ENCODE results near the gene MYH10.

The MYH10 gene

DNA sequence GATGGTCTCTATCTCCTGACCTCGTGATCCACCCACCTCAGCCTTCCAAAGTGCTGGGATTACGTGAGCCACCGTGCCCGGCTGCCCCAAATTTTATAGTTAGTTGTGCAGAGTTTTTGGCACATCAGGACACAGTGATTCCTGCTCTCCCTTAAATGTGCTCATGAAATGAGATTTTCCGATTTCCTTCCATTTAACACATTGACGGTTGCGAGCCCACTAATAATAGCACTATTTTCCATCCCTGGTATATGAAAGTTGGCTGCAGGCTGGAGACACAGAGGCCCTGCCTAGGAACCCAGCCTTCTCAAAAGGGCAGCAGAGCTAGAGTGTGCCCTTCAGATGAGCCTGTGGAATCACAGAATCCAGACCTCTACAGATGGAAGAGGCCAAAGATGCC lies 17.4 kb upstream of the MYH10 start:
- DNase-seq = no peak

DNA sequence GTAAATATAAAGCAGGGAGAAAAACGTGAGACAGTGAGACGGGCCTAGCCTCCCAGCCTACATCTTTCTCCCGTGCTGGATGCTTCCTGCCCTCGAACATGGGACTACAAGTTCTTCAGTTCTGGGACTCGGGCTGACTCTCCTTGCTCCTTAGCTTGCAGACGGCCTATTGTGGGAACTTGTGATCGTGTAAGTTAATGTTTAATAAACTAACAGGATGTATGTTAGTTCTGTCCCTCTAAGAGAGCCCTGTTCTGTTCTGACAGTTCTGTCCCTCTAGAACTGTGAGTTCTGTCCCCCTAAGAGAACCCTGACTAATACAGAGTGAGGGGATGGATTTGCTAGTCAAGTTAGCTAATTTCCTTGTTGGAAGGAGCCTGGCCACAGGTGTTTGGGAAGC lies 16.7 kb upstream of the MYH10 start:
- no peak for DNase-seq

DNA sequence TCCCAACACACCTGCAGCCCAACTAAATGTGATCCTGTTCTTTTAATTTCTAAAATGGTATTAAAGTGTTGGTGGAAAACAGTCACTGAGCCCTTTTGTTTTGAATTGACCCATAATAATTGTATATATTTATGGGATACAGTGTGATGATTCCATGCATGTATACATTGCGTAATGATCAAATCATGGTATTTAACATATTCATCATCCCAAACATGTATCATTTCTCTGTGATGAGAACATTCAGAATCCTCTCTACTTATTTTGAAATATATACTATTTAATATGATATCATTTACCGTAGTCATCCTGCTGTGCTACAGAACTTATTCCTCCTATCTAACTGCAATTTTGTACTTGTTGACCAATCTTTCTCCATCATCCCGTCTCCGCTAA lies 14.0 kb upstream of the MYH10 start:
- DNase-seq = no peak

DNA sequence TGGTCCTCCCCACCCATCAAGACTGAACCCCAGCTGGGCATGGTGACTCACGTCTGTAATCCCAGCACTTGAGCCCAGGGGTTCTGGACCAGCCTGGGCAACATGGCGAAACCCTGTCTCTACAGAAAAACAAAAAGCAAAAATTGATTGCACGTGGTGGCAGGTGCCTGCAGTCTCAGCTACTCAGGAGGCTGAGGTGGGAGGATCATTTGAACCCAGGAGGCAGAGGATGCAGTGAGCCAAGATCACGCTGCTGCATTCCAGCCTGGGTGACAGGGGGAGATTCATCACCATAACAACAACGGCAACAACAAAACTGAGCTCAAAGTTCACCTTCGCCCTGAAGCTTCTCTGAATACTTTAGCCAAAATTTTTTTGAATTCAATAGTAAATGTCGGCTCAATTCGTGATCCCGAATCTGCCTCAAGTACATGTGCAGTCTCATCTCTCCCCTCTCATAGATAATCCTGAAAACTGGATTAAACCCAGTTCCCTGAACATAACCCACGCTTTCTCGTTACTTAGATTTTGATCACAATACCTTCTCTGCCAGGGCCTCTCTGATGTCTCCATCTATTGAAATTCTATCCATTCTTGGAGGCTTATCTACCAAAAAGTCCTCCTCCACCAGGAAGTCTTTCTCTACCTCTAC lies 13.5 kb upstream of the MYH10 start:
- DNase-seq = no peak

DNA sequence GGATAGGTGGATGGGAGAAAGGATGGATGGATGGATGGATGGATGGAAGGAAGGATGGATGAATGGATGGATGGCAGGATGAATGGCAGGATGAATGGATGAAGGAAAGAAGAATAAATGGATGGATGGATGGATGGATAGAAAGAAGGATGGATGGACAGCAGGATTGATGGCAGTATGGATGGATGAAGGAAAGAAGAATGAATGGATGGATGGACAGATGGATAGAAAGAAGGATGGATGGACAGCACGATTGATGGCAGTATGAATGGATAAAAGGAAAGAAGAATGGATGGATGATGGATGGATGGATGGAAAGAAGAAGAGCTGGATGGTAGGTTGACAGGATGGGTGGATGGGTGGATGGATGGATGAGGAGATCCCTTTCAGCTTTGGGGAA lies 9.2 kb upstream of the MYH10 start:
- no peak for DNase-seq

DNA sequence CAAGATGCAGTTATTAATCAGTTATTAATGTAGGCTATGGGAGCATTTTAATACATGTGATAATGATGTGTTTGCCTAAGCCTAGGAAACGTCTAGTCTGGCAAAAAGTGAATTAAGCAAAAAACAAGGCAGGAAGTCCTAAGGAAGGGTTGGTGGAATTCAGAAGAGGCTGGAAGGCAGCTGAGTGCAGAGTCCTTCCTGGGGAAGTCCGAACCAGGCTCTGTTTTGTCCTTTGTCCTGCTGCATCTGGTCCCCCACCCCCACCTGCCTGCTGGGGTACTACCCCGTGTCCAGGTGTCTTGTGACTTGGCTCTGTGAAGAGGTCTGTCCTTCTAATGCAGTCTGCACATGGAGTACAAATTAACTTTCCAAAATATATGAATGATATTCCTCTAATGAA lies 1.5 kb upstream of the MYH10 start:
- peak in 1 of 6 experiments; percentile 8 for DNase-seq

DNA sequence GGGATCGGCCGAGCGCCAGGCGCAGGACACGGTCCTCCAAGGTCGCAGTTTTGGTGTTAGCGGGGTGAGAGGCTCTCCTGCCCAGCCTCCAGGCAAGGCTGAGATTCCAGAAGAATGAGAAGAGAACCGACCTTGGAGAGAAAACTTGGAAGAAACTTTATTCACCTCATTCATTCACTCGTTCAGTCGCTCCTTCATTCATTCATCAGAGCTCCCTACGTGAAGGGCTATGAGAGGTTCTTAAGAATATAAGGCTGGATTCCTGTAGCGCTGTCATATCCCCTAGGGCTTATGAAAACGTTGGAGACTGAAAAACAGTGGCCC lies 991 bp upstream of the MYH10 start:
- peak in 1 of 6 experiments; percentile 27 for DNase-seq

DNA sequence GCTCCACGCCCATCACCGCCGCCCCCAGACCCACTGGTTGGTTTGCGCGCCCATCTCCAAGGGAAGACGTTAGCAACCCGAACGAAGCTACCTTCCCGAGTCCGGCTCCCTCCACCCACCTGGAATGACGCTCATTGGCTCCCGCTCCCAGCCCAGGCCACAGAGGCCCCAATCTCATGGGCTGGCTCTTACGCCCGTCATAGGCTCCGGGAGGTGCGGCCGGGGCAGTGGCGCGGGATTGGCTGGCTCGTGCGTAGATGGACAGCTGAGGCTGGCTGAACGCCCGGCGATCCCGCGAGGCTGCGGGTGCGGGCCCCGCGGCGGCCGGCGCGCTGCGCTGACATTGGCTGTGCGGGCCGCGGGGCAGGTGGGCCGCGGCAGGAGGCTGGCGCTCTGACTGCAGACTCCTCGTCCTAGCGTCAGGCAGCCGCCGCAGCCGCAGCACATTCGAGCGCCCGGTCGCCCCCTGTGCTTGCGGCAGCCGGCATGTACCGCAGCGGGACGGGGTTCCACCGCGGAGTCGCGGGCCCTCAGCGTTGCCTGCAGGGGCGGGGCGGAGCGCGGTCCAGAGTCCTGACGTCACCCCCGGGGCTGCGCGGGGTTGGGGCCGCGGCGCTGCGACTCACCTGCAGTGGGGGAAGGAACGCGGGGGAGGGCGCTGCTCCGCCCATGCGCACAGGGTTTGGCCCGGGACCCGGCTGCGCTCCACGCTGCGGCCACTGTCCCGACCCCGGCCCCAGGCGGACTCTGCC lies 453 bp upstream of the MYH10 start:
- DNase-seq = peak; percentile 68 to 85 (median 80)

DNA sequence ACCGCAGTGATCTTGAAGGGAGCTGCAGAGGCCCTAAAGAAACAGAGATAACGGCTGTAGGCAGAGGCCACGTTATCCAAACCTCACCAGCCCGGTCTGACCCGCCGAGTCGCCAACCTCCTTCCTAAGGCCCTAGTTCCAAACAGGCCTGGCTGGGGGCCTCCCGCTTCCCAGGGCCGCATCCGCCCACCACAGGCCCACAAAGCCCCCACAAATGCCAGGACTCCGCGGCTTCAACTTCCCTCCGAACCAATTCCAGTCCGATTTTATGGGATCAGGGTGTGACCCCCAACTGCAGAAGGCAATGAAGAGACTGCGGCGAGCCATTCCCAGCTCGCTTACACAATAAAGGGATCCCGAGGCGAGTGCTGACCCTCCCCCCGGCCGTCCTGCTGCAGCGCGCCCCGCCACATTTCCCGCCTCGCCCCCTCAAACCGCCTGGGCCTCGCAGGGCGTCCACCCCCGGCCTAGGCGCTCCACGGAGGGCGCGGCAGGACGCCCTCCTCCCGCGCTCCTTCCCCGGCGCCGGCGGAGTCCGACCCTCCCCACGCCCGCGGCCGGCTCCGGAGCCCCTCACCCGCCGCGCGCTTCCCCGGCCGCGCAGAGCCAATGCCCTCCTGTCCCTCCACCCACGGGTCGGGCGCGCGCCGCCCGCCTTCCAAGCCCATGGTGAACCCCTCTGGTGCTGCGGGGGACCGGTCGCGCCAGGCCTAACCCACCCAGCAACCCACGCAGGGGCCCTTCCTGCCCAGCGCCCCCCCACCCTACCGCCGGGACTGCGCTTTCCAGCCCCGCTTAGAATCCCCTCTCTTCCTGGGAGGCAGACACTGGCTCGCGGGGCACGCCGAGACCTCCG lies 926 bp downstream of the MYH10 start:
- DNase-seq = peak in 3 of 6 experiments; percentile 7 to 20 (median 12)

DNA sequence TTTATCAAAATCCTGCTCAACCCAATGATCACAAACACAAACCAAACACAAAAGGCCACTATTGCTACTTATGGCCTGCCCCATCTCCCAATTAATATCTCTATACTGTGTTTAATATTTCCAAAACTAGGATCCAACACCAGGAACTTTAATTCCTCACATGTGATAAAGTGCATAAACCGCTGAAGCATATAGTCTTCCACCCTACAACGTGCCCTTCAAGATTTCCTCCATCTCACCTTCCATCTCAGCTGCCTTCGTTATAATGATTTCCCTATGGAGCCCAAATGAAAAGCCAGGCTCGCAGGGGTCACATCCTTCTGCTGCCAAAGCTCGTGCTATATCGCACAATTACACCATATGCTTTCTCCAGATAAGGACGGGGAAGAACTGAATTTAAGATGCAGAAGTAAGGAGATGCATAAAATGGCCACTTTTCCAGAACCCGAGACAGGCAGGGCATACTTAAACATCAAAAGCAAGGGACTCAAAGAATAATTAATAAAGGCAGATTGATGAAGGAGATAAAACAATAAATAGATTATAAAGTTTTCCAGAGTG lies 1.8 kb downstream of the MYH10 start:
- no peak for DNase-seq

DNA sequence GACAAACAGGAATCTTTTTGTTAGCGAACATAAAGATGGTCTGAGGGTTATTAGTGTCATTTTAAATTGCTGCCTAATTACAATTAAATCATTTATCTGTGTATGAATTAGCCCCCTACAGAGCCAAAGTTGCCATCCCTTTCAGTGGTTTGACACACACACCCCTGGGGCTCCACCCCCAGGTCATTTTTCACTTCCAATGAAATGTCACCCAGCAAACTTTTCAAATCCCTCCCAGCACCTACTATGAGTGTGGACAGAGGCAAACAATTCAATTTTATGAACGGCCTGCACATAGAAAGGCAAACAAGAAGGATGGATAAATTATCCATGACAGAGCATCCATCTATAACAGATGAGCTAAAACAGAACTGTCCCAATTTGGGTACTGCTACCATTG lies 2.4 kb downstream of the MYH10 start:
- no peak for DNase-seq

DNA sequence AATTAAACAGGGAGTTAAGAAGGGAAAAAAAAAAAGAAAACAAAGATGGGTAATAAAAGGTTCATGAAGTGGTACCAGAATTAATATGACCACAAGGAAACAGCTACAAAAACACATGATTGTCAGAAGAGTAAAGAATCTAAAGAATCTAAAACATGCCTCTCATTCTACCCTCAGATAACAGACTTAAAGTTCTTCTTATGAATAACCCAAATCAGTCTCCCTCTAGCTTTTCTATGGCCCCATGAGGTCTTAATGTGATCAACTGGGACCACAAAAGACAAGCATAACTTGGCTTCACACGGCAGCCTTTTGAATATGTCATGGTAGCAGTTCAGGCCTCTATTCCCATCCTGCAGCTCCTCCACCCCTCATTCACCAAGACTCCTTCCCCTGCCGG lies 6.9 kb downstream of the MYH10 start:
- no peak for DNase-seq

DNA sequence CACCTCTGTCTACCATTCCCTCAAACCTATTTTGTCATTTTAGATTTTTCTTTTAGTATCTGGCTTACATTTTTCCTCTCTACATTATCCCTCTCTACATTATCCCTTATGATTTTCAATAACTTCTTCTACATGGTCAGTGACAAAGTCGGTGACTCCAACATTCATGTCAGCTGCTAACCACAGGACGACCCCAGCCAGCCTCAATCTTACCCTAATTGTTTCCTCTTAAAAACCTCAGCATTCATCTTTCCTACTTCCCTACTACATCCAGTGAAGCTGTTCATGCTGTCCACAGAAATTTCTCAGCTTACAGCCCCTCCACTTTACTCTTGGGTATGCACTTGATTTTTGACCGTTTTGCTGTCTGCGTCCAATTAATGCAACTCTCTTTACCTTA lies 8.3 kb downstream of the MYH10 start:
- DNase-seq = no peak

DNA sequence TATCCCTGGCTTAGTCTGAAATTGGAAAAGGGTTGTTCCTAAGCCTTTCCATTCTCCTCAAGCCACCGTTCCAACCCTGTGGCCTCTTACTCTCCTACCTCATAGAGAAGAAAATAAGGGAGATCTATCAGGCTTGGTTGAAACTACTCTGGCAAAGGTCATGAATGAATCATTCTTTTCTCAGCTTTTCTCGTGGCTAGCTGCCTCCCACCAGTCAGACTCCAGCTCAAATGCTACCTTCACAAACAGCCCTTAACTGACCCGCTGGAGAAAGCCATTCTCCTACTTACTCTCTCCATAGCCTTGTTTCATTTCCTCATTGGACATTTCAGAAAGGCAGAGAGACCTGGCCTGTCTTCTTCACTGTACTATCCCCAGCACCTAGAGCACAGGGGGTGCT lies 8.9 kb downstream of the MYH10 start:
- no peak for DNase-seq

DNA sequence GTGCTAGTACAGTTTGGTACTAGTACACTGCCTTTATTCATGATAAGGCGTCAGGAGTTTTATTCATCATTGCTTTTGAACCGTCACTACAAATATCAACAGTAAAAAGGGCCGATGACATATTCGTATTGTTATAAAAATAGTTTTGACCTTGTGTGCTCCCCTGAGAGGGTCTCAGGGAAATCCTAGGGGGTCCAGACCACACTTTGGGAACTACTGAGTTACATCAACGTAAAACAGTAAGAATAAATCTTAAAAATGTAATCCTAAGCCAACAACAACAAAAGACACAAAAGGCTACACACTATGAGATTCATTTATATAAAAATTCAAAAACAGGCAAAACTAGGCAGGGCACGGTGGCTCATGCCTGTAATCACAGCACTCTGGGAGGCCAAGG lies 11.2 kb downstream of the MYH10 start:
- DNase-seq = no peak

DNA sequence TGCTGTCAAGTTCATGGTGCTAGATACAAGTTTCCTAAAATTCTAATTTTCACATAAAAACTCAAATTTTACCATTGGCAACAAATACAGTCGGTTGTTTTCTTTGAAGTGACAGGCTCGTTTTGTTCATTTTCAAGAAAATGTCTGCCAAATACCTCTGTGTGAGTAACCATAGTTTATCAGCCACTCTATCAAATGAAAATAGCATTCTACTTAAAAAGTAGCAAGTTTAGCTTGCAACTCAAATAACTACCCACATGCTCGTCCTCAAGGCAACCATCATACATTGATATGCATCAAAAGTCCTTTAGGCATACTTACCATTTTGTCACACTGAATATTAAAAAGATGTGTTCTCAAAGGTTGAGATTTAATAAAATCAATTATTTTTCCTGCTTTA lies 11.7 kb downstream of the MYH10 start:
- DNase-seq = no peak

DNA sequence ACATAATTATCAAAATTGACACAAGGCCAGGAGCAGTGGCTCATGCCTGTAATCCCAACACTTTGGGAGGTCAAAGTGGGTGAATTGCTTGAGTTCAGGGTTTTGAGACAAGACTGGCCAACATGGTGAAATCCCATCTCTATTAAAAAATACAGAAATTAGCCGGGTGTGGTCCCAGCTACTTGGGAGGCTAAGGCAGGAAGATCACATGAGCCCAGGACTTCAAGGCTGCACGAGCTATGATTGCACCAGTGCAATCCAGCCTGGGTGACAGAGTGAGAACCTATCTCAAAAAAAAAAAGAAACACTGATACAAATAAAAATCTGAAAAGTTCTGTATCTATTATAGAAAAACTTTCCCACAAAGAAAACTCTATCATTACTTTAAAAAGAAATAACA lies 15.5 kb downstream of the MYH10 start:
- DNase-seq = no peak

DNA sequence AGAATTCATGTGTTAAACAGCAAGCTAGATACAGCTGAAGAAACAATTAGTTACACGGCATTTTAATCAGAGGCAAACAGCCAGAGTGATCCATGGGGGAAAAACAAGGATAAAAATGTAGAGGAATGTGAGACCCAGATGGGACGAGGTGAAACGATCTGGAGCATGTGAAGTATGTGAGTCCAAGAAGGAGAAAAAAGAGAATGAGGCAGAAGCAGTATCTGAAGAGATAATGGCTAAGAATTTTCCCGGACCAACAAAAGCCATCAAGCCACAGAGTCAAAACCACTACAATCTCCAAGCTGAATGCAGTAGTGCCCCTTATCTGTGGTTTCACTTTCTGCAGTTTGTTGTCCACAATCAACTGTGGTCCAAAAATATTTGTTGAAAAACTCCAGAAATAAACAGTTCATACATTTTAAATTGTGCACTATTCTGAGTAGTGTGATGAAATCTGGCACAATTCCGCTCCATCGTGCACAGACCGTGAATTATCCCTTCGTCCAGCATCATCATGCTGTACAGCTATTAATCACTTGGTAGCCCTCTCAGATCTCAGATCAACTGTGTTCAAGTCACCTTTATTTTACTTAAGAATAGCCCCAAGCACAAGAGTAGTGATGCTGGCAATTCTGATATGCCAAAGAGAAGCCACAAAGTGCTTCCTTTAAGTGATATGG lies 18.8 kb downstream of the MYH10 start:
- no peak for DNase-seq

DNA sequence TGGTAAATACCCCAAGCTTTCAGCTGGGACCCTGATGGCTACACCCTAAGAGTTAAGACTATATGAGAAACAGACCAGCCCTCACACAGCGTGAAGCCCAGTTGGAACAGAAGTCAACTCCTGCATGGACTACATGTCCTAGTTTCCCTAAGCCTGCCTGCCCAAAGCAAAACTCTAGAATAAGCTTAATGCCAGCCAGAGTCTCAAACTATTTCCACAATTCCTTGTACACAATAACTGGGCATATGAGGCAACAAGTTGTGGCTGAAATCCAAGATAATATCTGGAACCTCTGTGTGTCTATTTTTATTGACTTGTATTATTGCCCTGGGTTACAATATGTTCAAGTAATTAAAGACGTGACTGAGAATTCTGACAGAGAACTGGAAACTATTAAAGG lies 19.4 kb downstream of the MYH10 start:
- no peak for DNase-seq

DNA sequence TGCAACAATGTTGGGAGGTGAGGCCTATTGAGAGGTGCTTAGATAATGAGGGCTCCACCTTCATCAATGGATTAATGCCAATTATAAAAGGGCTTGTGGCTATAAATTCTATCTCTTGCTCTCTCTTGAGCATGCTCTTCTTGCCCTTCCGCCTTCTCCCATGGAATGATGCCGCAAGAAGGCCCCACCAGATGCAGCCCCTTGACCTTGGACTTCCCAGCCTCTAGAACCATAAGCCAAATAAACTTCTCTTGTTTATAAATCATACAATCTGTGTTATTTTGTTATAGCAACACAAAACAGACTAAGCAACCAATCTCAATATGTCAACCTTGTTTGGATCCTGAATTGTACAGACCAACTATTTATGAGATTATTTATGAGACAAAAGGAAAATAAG lies 20.0 kb downstream of the MYH10 start:
- DNase-seq = no peak

DNA sequence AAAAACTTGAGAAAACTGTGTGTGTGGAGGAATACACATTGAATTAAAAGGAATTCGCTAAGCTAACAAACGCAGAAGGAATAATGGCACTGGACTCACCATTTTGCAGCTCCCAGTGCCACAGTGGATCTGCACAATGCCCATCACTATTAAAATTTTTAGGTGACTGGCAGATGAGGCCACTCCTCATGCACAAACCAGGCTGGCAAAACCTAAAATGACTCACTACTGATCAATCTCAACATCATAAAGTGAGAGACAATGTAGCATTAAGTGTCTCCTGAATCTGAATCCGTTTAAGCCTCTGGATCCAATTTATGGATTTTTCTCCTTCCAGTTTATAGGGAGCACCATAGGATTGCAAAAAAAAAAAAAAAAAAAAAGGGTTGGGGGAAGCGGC lies 20.6 kb downstream of the MYH10 start:
- no peak for DNase-seq

DNA sequence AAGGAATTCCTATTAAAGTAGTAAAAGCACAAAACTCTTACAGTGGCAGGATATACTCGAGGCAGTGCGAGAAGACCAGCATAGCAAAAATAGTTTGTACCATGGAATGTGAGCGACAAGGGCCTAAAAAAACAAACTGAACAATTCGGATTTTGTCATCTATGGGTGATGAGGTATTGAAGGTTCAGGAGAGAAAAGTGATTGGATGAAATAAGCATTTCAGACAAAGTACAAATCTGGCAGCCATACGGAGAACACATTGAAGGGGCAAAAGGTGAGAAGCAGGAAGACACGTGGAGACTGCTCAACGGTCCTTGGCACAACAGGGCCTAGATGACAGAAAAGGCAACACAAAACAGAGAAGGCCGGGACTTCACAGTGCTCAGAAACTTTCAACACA lies 22.5 kb downstream of the MYH10 start:
- DNase-seq = no peak

DNA sequence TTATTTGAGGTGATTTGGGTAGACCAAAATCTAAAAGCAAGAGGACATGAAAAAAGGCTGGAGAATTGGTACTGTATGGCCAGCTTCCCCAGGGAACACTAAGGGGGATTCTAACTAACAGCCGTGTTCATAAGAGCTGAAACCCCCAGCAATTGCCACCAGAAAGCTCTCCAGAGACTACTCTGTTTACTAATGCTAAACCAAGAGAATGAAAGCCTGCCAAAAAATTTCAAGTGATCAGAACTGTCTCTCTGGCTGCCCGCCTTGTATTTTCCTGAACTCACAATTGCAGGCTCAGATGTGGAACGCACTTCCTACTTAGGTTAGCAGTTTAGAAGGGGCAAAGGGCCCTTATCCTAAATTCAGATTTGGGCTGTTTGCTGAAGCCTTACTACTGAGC lies 24.1 kb downstream of the MYH10 start:
- DNase-seq = no peak
